B cell (primary cell): ENCODE data around the gene VPS26C. TPM values are rescaled to one million over a fixed set of nuclear protein-coding genes. Genes with fewer than 3 reads are reported as not detected.

Experiments
- ATAC-seq: fragments of 200-7000 bp; cut with Tn5 transposase; one replicate; pipeline ENCODE4 v1.10.0; 2021; ENCODE audit warnings: low read depth, mild to moderate bottlenecking, moderate number of reproducible peaks, moderate library complexity
- CTCF ChIA-PET: fragments of 350-600 bp; sonication (Branson Sonifier 250); formaldehyde crosslinking; loops from one replicate; lab custom pipeline; 2021; ENCODE audit warnings: antibody characterized with exemption, inconsistent platforms; lab: Charles Lee
- POLR2A ChIA-PET: fragments of 350-600 bp; sonication (Branson Sonifier 250); formaldehyde crosslinking; loops from one replicate; lab custom pipeline; 2021; ENCODE audit warnings: antibody characterized with exemption; lab: Charles Lee
- DNase-seq: peaks from one replicate; pipeline ENCODE4 v3.0.0; 2013
- H2AFZ ChIP-seq: 2 replicates; pipeline ENCODE4 v1.6.1; 2012; ENCODE audit warnings: mild to moderate bottlenecking, low read depth, low read length; ENCODE audit not compliant: insufficient read depth, poor library complexity, severe bottlenecking
- H3K27ac ChIP-seq, 2 donors: 1 replicate in 1 of 2; 2 replicates in 1 of 2; pipeline ENCODE4 v1.5.1; 2012 to 2013; ENCODE audit warnings: low read length in 2 of 2, mild to moderate bottlenecking in 2 of 2, moderate library complexity in 1 of 2
- H3K27me3 ChIP-seq, 4 experiments: fragments of 200-600 bp in 1 of 4; sonication (generic) in 1 of 4; replicated peaks in 1 of 4; 1 replicate in 2 of 4; 2 replicates in 2 of 4; pipeline versions ENCODE4 v1.6.1 to v1.7.0; 2013 to 2016; ENCODE audit warnings: low read length in 3 of 4, mild to moderate bottlenecking in 2 of 4, mixed read lengths in 1 of 4, moderate library complexity in 1 of 4; ENCODE audit not compliant: insufficient read depth in 4 of 4, control insufficient read depth in 3 of 4; ENCODE audit errors: control extremely low read depth in 1 of 4
- H3K36me3 ChIP-seq, 2 experiments: replicated peaks in 1 of 2; 1 replicate in 1 of 2; 2 replicates in 1 of 2; pipeline versions ENCODE4 v1.6.1 to v1.7.1; 2013; ENCODE audit warnings: low read length in 1 of 2; ENCODE audit not compliant: insufficient read depth in 2 of 2, control insufficient read depth in 1 of 2; ENCODE audit errors: control extremely low read depth in 1 of 2, extremely low read depth in 1 of 2
- H3K4me1 ChIP-seq, 2 donors: fragments of 200-600 bp in 1 of 2; sonication (generic) in 1 of 2; 1 replicate in 1 of 2; 2 replicates in 1 of 2; pipeline versions ENCODE4 v1.5.1 to v1.6.1; 2013 to 2017; ENCODE audit warnings: low read length in 2 of 2; ENCODE audit not compliant: control insufficient read depth in 2 of 2, insufficient read depth in 2 of 2
- H3K4me2 ChIP-seq: replicated peaks from 2 replicates; pipeline ENCODE3; 2012; ENCODE audit warnings: mild to moderate bottlenecking, low read depth, low read length; ENCODE audit not compliant: poor library complexity, severe bottlenecking
- H3K4me3 ChIP-seq, 5 experiments: fragments of 200-600 bp in 1 of 5; sonication (generic) in 1 of 5; 1 replicate in 3 of 5; 2 replicates in 2 of 5; pipeline versions ENCODE4 v1.5.1 to v1.7.0; 2011 to 2016; ENCODE audit warnings: low read length in 4 of 5, mild to moderate bottlenecking in 4 of 5, low read depth in 2 of 5, control low read depth in 1 of 5, moderate library complexity in 1 of 5; ENCODE audit not compliant: insufficient read depth in 1 of 5; ENCODE audit errors: control extremely low read depth in 1 of 5, extremely low read depth in 1 of 5
- H3K79me2 ChIP-seq: fragments of 200-600 bp; sonication (generic); one replicate; pipeline ENCODE4 v1.6.0; 2016; ENCODE audit warnings: low read length; ENCODE audit not compliant: control insufficient read depth, insufficient read depth
- H3K9ac ChIP-seq: fragments of 200-600 bp; sonication (generic); 2 replicates; pipeline ENCODE4 v1.6.1; 2017; ENCODE audit warnings: mild to moderate bottlenecking, low read length, moderate library complexity
- H3K9me3 ChIP-seq, 3 donors: one replicate each; pipeline versions ENCODE4 v1.6.1 to v1.7.1; 2013; ENCODE audit warnings: low read length in 2 of 3; ENCODE audit not compliant: control insufficient read depth in 2 of 3, insufficient read depth in 1 of 3; ENCODE audit errors: control extremely low read depth in 1 of 3
- H4K20me1 ChIP-seq: 2 replicates; pipeline ENCODE4 v1.6.0; 2012; ENCODE audit warnings: mild to moderate bottlenecking, low read length; ENCODE audit not compliant: insufficient read depth, control insufficient read depth, poor library complexity, severe bottlenecking
- H3K27ac Mint-ChIP-seq: one replicate; pipeline ENCODE4 v1.8.0; 2021; ENCODE audit warnings: mixed read lengths
- H3K27me3 Mint-ChIP-seq: one replicate; pipeline ENCODE4 v1.8.0; 2021; ENCODE audit warnings: mixed read lengths
- H3K4me1 Mint-ChIP-seq: one replicate; pipeline ENCODE4 v1.8.0; 2021; ENCODE audit warnings: mixed read lengths
- H3K4me3 Mint-ChIP-seq: one replicate; pipeline ENCODE4 v1.8.0; 2021; ENCODE audit warnings: mixed read lengths
- H3K9me3 Mint-ChIP-seq: one replicate; pipeline ENCODE4 v1.8.0; 2022; ENCODE audit warnings: mixed read lengths; ENCODE audit not compliant: insufficient read depth
- EZH2 ChIP-seq: IDR thresholded peaks from 2 replicates; pipeline ENCODE4 v1.6.1; 2012; ENCODE audit warnings: borderline replicate concordance, low read depth, mild to moderate bottlenecking, moderate library complexity, low read length; ENCODE audit not compliant: insufficient read depth, poor library complexity, severe bottlenecking
- WGBS: methylation state at CpG from one replicate; pipeline ENCODE4 v1.1.5; 2013; ENCODE audit warnings: missing lambda C conversion rate; ENCODE audit not compliant: insufficient coverage; 5-methylcytosine and 5-hydroxymethylcytosine counted together
- intact Hi-C: fragments of 100-400 bp; cut with micrococcal nuclease; formaldehyde crosslinking; loops from one replicate; pipeline ENCODE4 v1.10.0; 2022
- polyA plus RNA-seq: library from polyadenylated mRNA; depleted of rRNA; stranded (reverse); fragments of >200 nt; gene quantifications from 2 replicates; pipeline ENCODE4 v1.2.3, GENCODE V29; 2012
- total RNA-seq, 2 donors: library from RNA; stranded (reverse); fragments of 120-200 nt in 1 of 2; gene quantifications; 1 replicate in 1 of 2; 2 replicates in 1 of 2; pipeline versions ENCODE4 v1.2.3 to v1.2.4, GENCODE V29; 2013 to 2022
- TF ChIP-seq, protein P1 (sequence below): fragments of 200-600 bp; IDR thresholded peaks from one replicate; pipeline ENCODE4 v1.8.0; 2022; ENCODE audit warnings: antibody characterized with exemption, mild to moderate bottlenecking

The VPS26C gene
- total and polyA plus RNA-seq, 2 donors (not counting 1 experiment from before 2014, with no cell fraction given) = 34.3 to 58.6 TPM

DNA sequence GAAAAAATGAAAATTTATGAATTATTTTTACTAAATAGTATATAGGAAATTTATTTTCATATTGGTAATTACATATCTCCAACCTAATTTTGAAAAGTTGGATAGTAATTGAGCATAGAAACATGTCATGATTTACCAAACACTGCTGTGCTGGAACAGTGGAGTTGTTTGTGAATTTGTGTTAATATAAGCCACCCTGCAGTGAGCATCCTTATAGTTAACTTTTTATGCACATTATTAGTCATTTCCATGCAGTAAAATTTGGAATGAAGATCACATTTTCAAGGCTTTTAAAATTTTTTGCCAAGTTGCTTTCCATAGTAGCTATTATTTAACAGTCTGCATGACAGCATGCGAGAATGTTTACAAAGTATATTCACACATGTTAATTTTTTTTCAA is 78.3 kb downstream of the VPS26C start:
- H3K27ac Mint-ChIP-seq = no peak overlapping the region
- no peaks in the 10 kb centered on the region for H3K4me1 Mint-ChIP-seq
- Histone ChIP-seq H2AFZ (no peak overlapping the region), H3K36me3 (peaks cover 6 to 53% of the 10 kb centered on the region in 2 experiments), H3K27ac (no peak overlapping the region), H3K27me3 (no peaks in the 10 kb centered on the region), H3K79me2 (no peaks in the 10 kb centered on the region), H3K9ac (no peak overlapping the region), H3K9me3 (no peaks in the 10 kb centered on the region), H3K4me2 (no peak overlapping the region), H3K4me1 (no peaks in the 10 kb centered on the region), H3K4me3 (no peak overlapping the region), H4K20me1 (no peaks in the 10 kb centered on the region)
- H3K27me3 Mint-ChIP-seq = no peaks in the 10 kb centered on the region
- H3K9me3 Mint-ChIP-seq = no peaks in the 10 kb centered on the region
- intact Hi-C loops = no loop called here
- H3K4me3 Mint-ChIP-seq = no peak overlapping the region
- no peak for ATAC-seq
- no peak for TF ChIP-seq EZH2
- TF ChIP-seq, protein P1, sequence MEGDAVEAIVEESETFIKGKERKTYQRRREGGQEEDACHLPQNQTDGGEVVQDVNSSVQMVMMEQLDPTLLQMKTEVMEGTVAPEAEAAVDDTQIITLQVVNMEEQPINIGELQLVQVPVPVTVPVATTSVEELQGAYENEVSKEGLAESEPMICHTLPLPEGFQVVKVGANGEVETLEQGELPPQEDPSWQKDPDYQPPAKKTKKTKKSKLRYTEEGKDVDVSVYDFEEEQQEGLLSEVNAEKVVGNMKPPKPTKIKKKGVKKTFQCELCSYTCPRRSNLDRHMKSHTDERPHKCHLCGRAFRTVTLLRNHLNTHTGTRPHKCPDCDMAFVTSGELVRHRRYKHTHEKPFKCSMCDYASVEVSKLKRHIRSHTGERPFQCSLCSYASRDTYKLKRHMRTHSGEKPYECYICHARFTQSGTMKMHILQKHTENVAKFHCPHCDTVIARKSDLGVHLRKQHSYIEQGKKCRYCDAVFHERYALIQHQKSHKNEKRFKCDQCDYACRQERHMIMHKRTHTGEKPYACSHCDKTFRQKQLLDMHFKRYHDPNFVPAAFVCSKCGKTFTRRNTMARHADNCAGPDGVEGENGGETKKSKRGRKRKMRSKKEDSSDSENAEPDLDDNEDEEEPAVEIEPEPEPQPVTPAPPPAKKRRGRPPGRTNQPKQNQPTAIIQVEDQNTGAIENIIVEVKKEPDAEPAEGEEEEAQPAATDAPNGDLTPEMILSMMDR = no peak
- ChIA-PET CTCF (no interaction called here), POLR2A (no interaction called here)
- DNase-seq = no peak
- WGBS = no CpG with 5 or more reads among the region's 1 CpG

DNA sequence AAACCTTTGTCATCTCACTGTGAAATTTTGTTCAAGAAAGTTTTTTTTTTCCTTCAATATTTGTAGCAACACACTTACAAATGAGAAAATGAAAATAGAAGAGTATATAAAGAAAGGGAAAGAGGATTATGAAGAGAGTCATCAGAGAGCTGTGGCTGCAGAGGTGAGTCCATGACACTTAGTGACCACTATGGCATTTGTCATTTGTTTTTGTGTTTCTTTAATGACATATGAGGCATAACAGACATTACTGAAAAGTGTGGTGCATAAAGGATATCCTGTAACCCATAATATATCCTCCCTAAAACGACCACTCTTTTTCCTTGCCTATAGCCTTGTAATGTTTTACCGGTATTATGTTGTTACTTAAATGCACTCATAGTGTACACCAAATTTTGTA is 80.2 kb downstream of the VPS26C start:
- ATAC-seq (no peak), DNase-seq (no peak)
- ChIA-PET CTCF (no interaction called here), POLR2A (no interaction called here)
- H3K27me3 Mint-ChIP-seq = no peaks in the 10 kb centered on the region
- no peaks in the 10 kb centered on the region for H3K9me3 Mint-ChIP-seq
- Histone ChIP-seq H3K79me2 (no peaks in the 10 kb centered on the region), H3K36me3 (peaks cover 8 to 48% of the 10 kb centered on the region in 2 experiments), H3K4me1 (no peaks in the 10 kb centered on the region), H3K4me3 (no peak overlapping the region), H2AFZ (no peak overlapping the region), H4K20me1 (no peaks in the 10 kb centered on the region), H3K9ac (no peak overlapping the region), H3K27me3 (no peaks in the 10 kb centered on the region), H3K27ac (no peak overlapping the region), H3K4me2 (no peak overlapping the region), H3K9me3 (no peaks in the 10 kb centered on the region)
- no peak overlapping the region for H3K4me3 Mint-ChIP-seq
- WGBS = no CpG with 5 or more reads among the region's 2 CpGs
- no peak for TF ChIP-seq EZH2
- TF ChIP-seq, protein P1 = no peak
- intact Hi-C loops = no loop called here
- H3K4me1 Mint-ChIP-seq = no peaks in the 10 kb centered on the region
- H3K27ac Mint-ChIP-seq = no peak overlapping the region
